Stimulated activated CD4-positive, alpha-beta T cell treated with anti-CD3 and anti-CD28 coated beads, Interleukin-4, amount 100 ng/mL, for 1 hour (primary cell): Measurements from ENCODE around the gene TRPC4AP.

ENCODE experiments used
- DNase-seq: peaks from one replicate; pipeline ENCODE4 v3.0.0-alpha.2; 2020

The TRPC4AP gene

GRCh38 chr20:35012227-35013069 lies 80.2 kb downstream of the TRPC4AP start:
- no peak for DNase-seq

GRCh38 chr20:35011589-35012226 lies 80.9 kb downstream of the TRPC4AP start:
- DNase-seq, result no peak

GRCh38 chr20:35010405-35011192 lies 82.0 kb downstream of the TRPC4AP start:
- DNase-seq, result no peak

GRCh38 chr20:35009665-35010328 lies 82.8 kb downstream of the TRPC4AP start:
- no peak for DNase-seq

GRCh38 chr20:35008411-35009342 lies 83.9 kb downstream of the TRPC4AP start:
- no peak for DNase-seq

- no peak for DNase-seq
These were observed 84.7 kb downstream of the TRPC4AP start for GRCh38 chr20:35007891-35008290.

GRCh38 chr20:35007413-35007812 lies 85.2 kb downstream of the TRPC4AP start:
- no peak for DNase-seq

GRCh38 chr20:35006531-35006971 lies 86.1 kb downstream of the TRPC4AP start:
- DNase-seq, result no peak

GRCh38 chr20:35006009-35006408 lies 86.6 kb downstream of the TRPC4AP start:
- no peak for DNase-seq

GRCh38 chr20:35005463-35005961 lies 87.1 kb downstream of the TRPC4AP start:
- no peak for DNase-seq

GRCh38 chr20:35004749-35005462 lies 87.7 kb downstream of the TRPC4AP start:
- no peak for DNase-seq

- no peak for DNase-seq
These were observed 88.4 kb downstream of the TRPC4AP start for GRCh38 chr20:35004051-35004725.

GRCh38 chr20:35003211-35004031 lies 89.2 kb downstream of the TRPC4AP start:
- DNase-seq, result no peak

- DNase-seq, result no peak
These were observed 90.0 kb downstream of the TRPC4AP start for GRCh38 chr20:35002426-35003210.

GRCh38 chr20:35001596-35002362 lies 90.8 kb downstream of the TRPC4AP start:
- DNase-seq, result no peak

- DNase-seq, result no peak
These were observed 91.5 kb downstream of the TRPC4AP start for GRCh38 chr20:35000922-35001595.

- DNase-seq, result no peak
These were observed 92.2 kb downstream of the TRPC4AP start for GRCh38 chr20:35000311-35000921.
